DMS153 (cell line): ENCODE data around the gene DVL2.
A peak's percentile ranks its signal among the peaks of the same experiment; 100 is the strongest.

Experiments used
- DNase-seq: peaks from one replicate; lab custom pipeline; 2025; lab: John Stamatoyannopoulos, UW

The DVL2 gene

GRCh38 chr17:7234083-7234951 lies at the start of gene DVL2:
TSS of gene DVL2 (minus strand) at chr17:7234517. CDS start at chr17:7234262, 255 bp downstream.
- DNase-seq, result peak; percentile 39

DNA sequence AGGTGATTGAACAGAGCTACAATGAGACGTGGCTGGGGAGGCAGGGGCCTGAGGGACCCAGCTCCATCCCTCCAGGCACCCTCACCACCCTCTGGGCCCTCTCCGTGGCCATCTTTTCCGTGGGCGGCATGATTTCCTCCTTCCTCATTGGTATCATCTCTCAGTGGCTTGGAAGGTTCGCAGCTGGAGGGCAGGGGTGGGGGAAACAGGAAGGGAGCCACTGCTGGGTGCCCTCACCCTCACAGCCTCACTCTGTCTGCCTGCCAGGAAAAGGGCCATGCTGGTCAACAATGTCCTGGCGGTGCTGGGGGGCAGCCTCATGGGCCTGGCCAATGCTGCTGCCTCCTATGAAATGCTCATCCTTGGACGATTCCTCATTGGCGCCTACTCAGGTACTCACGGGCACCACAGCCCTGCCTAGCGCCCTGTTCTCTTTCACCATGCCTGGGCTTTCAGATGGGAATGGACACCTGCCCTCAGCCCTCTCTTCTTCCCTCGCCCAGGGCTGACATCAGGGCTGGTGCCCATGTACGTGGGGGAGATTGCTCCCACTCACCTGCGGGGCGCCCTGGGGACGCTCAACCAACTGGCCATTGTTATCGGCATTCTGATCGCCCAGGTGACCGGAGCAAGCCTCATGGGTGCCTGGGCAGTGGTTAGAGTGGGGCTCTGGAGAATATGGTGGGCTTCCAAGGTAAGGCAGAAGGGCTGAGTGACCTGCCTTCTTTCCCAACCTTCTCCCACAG lies 49.3 kb upstream of the DVL2 start:
- DNase-seq, result no peak

DNA sequence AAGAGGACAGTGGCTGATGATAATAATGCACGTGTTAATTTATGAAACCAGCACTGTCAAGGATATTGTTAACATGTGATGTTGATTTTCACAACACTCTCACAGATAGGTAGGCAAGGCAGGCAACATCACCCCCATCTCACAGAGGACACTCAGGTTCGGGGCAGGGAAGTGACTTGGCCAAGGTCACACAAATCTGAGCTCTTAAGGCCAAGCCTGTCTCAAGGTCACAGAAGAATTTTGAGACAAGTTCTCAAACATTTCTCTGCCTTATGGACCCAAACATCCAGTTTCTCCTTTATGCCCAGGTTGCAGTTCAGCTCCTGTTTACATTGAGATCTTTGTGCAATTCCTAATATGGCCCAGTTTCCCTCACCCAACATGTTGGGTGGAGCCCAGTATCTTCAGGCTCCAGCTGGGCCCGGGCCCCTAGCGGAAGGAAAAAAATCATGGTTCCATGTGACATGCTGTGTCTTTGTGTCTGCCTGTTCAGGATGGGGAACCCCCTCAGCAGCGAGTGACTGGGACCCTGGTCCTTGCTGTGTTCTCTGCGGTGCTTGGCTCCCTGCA lies 48.5 kb upstream of the DVL2 start:
- no peak for DNase-seq

GRCh38 chr17:7281953-7282751 lies 47.8 kb upstream of the DVL2 start:
- DNase-seq, result no peak

GRCh38 chr17:7281074-7281952 lies 47.0 kb upstream of the DVL2 start, which contains the start of gene SLC2A4:
TSS of gene SLC2A4 (plus strand) at chr17:7281718. CDS start at chr17:7281935, 217 bp downstream.
- DNase-seq, result peak; percentile 64

GRCh38 chr17:7280519-7281073 lies 46.3 kb upstream of the DVL2 start:
- DNase-seq, result peak; percentile 81

- DNase-seq, result no peak
These were observed 45.1 kb upstream of the DVL2 start for GRCh38 chr17:7279448-7279847.

DNA sequence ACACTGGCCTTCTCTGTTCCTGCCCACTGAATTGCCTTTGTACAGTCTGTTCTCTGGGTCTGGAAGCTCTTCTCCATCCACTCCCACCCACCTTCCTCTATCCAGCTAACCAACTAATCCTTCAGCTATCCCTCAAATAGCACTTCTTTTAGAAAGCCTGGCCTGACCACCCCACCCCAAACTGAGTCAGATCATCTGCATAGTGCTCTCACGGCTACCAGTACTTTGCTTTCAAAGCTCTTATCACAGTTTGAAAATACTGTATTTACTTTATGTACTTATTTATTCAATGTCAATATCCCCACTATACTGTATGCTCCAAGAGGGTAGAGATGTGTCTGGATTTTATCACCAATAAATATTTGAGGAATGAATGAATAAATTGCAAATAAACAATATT lies 32.5 kb upstream of the DVL2 start:
- DNase-seq, result no peak

DNA sequence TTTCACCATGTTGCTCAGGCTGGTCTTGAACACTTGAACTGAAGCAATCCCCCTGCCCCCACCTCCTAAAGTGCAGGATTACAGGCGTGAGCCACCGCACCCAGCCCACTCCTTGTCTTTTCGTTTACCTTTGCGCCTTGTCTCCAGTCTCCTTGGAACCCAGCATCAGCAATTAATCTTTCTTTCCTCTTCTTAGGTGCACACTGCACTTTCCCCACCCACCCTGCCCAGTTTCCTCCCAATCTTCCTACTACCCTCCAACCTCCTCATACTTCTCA lies 29.4 kb upstream of the DVL2 start:
- no peak for DNase-seq

DNA sequence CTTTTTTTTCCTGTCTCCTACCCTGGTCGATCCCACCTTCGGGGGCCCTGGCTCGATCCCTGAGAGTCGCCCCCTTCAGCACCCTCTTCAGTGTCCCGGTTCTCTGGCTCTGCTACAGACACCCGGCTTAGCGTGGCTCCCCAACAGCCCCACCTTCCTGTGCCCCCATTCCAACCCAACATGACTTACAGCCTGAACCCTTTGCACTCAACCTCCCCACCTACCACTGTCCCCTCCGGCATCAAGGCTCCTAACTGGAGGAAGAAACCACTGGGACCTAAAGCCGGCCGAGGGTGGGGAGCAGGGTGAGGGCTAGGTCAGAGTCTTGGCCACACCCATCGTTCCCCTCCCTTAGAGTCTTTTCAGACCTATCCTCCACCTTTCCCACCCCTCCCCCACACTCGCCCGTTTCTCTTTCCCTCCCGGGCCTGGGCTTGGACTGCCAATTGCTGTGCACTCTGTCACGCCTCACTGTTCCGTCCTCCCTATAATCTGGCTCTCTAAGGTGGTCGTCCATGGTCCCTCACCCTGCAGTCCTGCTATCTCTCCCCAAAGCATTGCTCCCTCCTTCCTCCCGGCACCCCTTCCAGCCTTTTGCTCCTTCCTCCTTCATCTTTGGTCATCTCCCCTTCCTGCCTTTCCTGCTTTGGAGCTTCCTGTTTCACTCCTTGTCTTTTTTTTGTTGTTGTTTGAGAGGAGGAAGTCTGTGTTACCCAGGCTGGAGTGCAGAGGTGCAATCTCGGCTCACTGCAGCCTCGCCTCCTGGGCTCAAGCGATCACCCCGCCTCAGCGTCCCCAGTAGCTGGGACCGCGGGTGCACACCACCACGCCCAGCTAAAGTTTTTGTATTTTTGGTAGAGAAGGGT lies 28.9 kb upstream of the DVL2 start:
- DNase-seq, result no peak

DNA sequence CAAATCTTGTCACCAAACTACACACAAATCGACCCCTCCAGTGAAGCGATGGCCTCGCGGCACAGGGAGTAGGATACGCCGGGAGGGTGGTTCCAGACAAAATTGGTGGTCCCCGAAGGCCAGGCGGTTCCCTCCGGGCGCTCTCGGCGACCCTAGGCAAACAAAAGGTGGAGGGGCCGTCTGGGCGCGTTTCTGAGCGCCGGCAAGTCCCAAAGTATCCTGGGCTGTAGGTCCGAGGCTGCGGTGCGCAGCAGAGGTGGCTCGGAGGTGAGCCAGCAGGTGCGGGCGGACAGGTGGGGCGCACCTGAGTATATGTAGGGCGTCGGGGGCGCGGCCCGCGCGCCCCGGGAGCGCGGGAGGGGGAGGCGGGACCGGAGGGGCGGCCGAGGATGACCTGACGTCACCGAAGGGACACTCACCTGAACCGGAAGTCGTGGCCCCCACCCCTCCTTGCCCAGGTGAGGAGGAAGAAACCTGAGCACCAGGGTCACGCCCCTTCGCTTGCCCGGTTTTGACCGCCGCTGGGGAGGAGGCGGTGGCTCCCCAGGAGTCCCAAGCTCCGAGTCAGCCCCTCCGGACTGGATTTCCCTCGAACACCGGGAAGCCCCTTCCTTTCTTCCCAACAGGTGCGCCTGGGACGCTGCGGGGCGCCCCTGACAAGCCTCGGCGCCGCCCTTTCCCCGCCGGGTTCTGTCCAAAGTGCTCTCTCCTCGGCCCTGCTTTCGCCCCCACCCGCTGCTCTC lies 28.0 kb upstream of the DVL2 start, which contains the start of gene CLDN7:
Gene CLDN7 (minus strand): TSS at position 287 of the 743 bp plus-strand sequence. CDS start 435 bp downstream, outside the sequence.
- DNase-seq, result peak; percentile 81

GRCh38 chr17:7261379-7262191 lies 27.3 kb upstream of the DVL2 start:
- no peak for DNase-seq

DNA sequence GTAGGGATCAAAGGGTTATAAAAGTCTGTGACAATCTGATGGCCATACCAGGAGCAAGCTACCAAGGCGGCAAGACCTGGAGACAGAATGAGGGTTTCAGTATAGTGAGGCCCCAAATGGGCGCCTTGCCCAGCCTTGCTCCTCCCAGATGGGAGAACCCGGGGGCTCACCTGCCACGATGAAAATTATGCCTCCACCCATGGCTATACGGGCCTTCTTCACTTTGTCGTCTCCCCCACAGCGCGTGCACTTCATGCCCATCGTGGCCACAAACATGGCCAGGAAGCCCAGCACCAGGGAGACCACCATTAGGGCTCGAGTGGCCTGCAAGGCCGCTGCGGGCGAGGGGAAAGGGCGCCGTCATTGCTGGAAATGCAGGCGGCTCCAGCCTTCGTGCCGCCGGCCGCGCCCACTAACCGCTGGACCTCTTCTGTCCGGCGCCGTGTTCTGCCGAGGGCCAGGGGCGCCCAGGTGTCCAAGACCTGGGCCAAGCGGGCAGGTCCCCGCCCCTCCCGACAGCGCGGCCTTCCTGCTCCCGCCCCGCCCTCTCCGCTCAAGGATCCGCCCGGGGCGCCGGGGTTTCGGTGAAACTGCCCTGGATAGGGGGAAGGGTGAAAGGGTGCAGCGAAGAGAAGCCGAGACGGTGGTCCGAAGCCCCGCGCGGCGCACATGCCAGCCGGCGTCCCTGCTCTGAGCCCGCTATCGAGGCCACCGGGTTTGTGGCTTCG lies 26.5 kb upstream of the DVL2 start:
- DNase-seq, result peak; percentile 27

DNA sequence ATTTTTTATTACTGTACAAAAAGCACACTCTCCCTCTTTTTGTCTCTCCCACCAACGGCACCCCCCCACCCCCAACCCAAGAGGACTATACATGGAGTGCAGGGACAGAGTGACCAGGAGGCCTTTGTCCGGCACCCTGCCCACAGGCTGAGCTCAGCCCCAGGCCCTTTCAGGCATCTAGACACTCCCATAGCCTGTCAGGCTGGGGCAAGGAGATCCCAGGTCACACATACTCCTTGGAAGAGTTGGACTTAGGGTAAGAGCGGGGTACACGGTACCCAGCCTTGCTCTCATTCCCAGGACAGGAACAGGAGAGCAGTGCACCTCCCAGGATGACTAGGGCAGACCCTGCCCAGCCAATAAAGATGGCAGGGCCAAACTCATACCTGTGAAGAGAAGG lies 25.8 kb upstream of the DVL2 start:
- DNase-seq, result no peak

GRCh38 chr17:7259555-7259889 lies 25.2 kb upstream of the DVL2 start:
- DNase-seq, result no peak

- no peak for DNase-seq
These were observed 24.6 kb upstream of the DVL2 start for GRCh38 chr17:7258731-7259554.
